GM21529 (cell line): ENCODE data around the gene INTS12.

Source experiments
- ATAC-seq: cut with Tn5 transposase; IDR thresholded peaks from one replicate; pipeline ENCODE4 v1.9.1; 2021; ENCODE audit not compliant: unreplicated experiment

The INTS12 gene

GRCh38 chr4:105683038-105683437, 25.5 kb downstream of the INTS12 start:
- ATAC-seq = no peak

- no peak for ATAC-seq
Observed at GRCh38 chr4:105679186-105679585, 29.3 kb downstream of the INTS12 start.

GRCh38 chr4:105677709-105678108, 30.8 kb downstream of the INTS12 start:
- no peak for ATAC-seq

GRCh38 chr4:105674011-105674410, 34.5 kb downstream of the INTS12 start:
- no peak for ATAC-seq

GRCh38 chr4:105671301-105671700, 37.2 kb downstream of the INTS12 start:
- no peak for ATAC-seq

GRCh38 chr4:105670684-105671083, 37.8 kb downstream of the INTS12 start:
- ATAC-seq = no peak

- no peak for ATAC-seq
Observed at GRCh38 chr4:105666693-105667092, 41.8 kb downstream of the INTS12 start.

- no peak for ATAC-seq
Observed at GRCh38 chr4:105662935-105663675, 45.4 kb downstream of the INTS12 start.

- ATAC-seq = no peak
Observed at GRCh38 chr4:105661028-105661427, 47.5 kb downstream of the INTS12 start.

GRCh38 chr4:105659190-105659589, 49.3 kb downstream of the INTS12 start:
- ATAC-seq = no peak

- ATAC-seq = no peak
Observed at GRCh38 chr4:105657117-105657765, 51.2 kb downstream of the INTS12 start.

GRCh38 chr4:105652286-105652888, 56.1 kb downstream of the INTS12 start:
- ATAC-seq = no peak

- ATAC-seq = no peak
Observed at GRCh38 chr4:105651884-105652283, 56.6 kb downstream of the INTS12 start.

- no peak for ATAC-seq
Observed at GRCh38 chr4:105650190-105650589, 58.3 kb downstream of the INTS12 start.

GRCh38 chr4:105645440-105645839, 63.0 kb downstream of the INTS12 start:
- no peak for ATAC-seq

- no peak for ATAC-seq
Observed at GRCh38 chr4:105644257-105644656, 64.2 kb downstream of the INTS12 start.

- no peak for ATAC-seq
Observed at GRCh38 chr4:105641845-105642244, 66.6 kb downstream of the INTS12 start.

- peak; percentile 85 for ATAC-seq
Observed at GRCh38 chr4:105637408-105638176, 70.9 kb downstream of the INTS12 start.

GRCh38 chr4:105634402-105635080, 73.9 kb downstream of the INTS12 start:
- peak; percentile 25 for ATAC-seq

- no peak for ATAC-seq
Observed at GRCh38 chr4:105633241-105633640, 75.2 kb downstream of the INTS12 start.
